Fibroblast of peridontal ligament (primary cell): ENCODE results near the gene SALL2.
"Not testable (repeated sequence)": the region's sequence is repeated elsewhere in the genome, so short reads cannot be mapped to it uniquely, and the experiment has no call there.

ENCODE experiments used
- DNase-seq: peaks from one replicate; pipeline ENCODE4 v3.0.0-alpha.2; 2010; ENCODE audit errors: extremely low read depth

The SALL2 gene

DNA sequence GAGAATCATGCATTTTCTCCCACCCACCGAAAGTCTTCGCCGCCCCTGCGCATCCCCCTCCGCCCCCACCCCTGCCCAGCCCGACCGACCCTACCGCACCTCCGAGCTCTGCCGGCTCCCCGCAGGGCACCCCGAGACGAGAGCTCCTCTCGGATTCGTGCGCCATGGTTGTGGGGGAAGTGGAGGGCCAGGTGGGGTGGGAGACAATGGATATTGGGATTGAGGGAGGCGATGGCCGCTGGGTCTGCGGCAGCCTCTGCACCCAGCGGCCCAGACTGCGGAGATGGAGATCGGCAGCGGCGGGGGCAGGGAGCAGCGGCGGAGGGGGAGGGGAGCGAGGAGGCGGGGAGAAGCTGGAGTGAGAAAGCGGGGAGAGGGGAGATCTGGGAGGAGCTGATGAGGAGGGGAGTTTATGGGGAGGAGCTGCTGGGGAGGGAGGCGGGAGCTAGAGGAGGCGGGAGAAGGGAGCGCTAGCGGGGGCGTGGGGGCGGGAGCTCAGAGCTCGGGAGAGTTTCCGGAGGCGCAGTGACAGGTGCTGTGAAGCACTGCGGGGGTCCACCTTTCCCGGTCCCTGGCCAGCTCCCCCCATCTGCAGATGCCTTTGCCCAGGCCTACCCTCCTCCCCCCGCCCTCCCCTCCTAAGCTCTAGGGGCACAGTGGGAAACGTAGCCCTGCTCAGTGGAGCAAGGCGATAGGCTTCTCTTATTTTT is at the start of gene SALL2:
TSS of gene SALL2 (minus strand) at position 385 of the 710 bp plus-strand sequence. CDS start at position 166, 219 bp downstream.
- peak; percentile 44 for DNase-seq

DNA sequence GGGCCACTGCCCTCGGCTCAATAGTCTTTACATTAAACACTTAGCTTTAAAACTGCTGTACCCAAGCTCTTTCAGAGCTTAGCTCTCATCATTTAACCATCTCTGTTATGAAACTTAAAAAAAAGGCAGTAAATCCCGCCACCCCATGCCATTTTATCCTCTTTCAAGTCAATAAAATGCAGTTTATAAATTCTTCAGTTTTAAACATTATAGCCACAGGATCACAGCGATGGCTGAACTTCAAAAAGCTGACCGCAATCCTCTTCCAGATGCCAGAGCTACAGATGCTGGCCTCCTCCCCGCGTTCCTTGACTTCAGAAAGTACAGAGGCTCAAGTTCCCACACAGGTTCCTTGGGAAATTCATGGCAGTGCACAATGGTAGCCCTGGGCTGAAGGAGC is 49.5 kb upstream of the SALL2 start:
- peak; percentile 40 for DNase-seq

DNA sequence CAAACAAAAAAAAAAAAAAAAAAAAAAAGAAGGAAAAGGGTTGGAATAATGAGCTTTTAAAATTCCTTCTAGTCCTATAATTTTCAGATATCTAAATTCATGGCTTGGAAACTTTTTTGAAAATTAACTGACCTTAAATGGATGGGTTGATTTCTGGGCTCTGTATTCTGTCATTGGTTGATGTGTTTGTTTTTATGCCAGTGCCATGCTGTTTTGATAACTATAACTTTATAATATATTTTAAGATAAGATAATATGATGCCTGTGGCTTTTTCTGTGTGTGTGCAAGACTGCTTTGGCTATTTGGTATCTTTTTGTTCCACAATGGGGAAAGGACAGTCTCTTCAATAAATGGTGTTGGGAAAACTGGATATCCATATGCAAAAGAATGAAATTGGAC is 46.5 kb upstream of the SALL2 start:
- no peak for DNase-seq

GRCh38 chr14:21558703-21559170 is 32.6 kb upstream of the SALL2 start:
- no peak for DNase-seq

GRCh38 chr14:21557084-21557901 is 31.1 kb upstream of the SALL2 start:
- DNase-seq, result peak; percentile 94

DNA sequence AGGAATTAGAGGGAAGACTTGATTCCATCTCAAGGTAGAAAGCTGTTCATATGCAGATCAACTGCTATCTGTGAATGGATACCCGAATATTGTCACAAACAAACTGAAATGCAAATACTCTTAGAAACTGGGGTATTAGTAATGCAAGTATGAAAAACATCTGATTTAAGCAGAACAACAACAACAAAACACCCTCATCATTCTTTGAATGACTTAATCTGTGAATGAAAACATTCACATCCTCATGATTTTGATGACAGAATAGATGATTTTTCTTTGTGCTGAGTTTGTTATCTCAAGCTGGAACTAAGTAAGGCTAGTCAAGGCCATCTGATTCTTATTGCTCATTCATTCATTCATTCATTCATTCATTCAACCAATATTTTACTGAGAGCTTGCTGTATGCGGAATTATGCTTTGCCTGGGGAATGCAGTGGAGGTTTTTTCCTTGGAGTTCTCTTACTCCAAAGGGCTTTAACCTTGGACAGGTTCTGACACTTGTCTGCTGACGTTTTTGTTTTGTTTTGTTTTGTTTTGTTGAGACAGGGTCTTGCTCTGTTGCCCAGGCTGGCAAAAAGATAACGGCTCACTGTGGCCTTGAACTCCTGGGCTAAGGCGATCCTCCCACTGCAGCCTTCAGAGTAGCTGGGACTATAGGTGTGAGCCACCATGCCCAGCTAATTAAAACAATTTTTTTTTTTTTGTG is 30.4 kb upstream of the SALL2 start:
- no peak for DNase-seq

DNA sequence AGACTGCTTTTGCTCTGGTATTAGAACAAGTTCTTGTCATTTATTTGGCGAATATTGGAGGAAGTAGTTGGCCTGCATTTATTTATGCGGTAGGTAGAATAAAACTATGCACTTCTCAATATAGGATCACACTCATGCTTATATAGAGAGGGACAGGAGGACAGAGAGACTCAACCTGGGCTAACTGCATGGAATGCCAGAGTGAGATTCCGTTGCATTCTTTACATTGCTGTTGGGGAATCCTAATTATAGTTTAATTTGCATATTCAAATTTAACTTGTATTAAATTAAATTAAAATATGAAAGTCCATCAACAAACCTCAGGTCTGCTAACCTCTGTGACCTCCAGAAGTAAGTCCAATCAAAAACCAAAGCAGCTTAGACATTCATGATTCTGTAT is 27.1 kb upstream of the SALL2 start:
- no peak for DNase-seq

GRCh38 chr14:21544588-21544987 is 18.4 kb upstream of the SALL2 start:
- not testable (repeated sequence) for DNase-seq

GRCh38 chr14:21543963-21544362 is 17.8 kb upstream of the SALL2 start:
- no peak for DNase-seq

GRCh38 chr14:21543521-21543960 is 17.4 kb upstream of the SALL2 start:
- no peak for DNase-seq

DNA sequence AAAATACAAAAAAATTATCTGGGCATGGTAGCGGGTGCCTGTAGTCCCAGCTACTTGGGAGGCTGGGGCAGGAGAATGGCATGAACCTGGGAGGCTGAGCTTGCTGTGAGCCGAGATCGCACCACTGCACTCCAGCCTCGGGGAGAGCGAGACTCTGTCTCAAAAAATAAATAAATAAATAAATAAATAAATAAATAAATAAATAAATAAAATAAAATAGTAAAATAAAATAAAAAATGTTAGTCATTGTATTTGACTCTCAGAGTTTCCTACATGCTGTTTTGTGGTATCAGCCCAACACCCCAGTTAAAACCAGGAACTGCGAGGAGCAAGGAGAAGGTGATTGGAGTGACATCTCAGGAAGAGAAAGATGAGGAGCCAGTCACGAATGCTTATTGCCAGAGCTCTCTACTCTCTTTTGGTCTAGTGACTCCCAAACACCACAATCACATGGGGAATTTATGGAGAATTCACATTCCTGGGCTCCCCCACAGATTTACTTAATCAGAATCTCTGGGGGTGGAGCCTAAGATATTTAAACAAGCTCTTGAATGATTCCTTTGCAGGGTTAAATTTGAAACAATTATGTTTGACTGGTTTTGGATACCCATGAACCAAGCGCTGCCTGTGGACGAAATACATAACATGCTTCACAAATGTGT is 15.4 kb upstream of the SALL2 start:
- no peak for DNase-seq

- no peak for DNase-seq
Observed at GRCh38 chr14:21539189-21539940, 13.2 kb upstream of the SALL2 start.

GRCh38 chr14:21537090-21537424 is 10.9 kb upstream of the SALL2 start:
- DNase-seq, result no peak

DNA sequence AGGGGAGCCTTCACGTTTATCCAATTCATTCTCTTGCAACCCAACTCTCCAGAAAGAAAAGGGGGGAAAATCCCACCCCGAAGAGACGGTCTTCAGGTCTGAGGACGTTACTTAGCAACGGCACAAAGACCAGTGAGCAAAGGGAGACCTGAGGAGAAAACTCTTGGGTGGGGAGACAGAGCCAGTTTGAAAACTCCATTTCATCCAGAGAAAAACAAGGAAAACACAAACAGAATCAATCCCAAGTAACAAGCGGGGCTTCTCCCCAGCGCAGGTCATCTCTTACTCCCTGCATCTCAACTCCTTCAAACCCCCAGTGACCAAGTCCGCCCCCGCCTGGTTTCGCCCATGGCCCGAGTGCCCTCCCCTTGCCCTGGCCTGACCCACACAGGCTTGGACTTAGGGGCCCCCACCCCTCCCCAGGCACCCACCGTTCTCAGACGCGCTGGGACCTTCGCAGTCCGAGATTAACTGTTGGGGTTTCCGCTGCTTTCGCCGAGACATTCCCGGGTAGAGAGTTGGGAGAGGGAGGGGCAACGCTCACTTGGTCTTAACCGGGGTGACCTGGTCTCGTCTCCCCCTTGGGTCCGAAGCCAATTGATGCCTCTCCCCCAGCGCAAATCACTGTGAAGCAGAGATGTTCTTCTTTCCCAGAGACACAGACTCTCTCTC is 10.4 kb upstream of the SALL2 start:
- DNase-seq, result no peak

DNA sequence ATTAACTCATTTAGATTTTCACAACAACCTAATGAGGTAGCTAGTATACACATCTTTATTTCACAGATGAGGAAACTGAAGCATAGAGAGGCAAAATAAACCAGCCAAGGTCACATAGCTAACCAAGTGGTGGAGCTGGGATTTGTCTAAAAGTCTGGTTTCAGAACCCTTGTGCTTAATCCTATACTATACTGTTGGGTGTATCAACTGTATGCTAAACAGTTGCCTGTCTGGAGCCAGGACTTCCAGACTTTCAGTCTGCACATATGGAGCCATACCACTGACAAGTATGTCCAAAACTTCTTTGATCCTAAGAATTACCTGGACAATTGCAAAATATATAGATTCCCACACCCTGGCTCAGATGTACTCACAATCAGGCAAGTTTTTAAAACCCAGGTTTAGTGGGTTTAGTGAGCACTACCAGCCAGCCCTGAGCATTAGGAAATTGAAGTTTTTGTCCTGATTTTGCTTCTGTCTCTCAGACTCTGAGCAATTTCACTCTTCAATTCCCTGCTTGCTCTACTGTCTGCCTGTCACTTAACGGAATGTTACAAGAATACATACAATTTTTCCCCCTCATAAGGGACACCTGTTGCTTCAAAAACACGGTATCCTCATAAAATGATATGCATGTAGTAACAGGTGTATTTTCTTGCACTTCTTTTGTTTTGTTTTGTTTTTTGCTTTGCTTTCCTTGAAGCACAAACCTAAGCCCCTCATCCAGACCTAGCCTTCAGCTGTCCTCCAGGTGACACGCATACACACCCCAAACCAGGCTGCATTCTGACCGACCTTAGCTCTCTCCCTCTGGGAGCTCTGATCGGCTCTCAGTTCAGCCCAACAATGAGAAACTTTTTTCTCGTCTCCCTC is 9.6 kb upstream of the SALL2 start:
- no peak for DNase-seq

- DNase-seq, result no peak
Observed at GRCh38 chr14:21534576-21534975, 8.4 kb upstream of the SALL2 start.

GRCh38 chr14:21533294-21533693 is 7.1 kb upstream of the SALL2 start:
- DNase-seq, result no peak

GRCh38 chr14:21529515-21529914 is 3.4 kb upstream of the SALL2 start:
- DNase-seq, result no peak
